Tibial nerve (tissue), 4 donors: ENCODE data around the gene AKT2.

Source experiments
- EP300 ChIP-seq, 2 donors: sonication (generic); formaldehyde crosslinking; IDR thresholded peaks; one replicate each; pipeline ENCODE4 v1.6.1; 2017; ENCODE audit warnings: antibody characterized with exemption in 2 of 2, mild to moderate bottlenecking in 1 of 2
- POLR2A ChIP-seq, 2 donors: fragments of 450-650 bp; IDR thresholded peaks; one replicate each; pipeline ENCODE4 v1.6.1; 2017; ENCODE audit warnings: antibody characterized with exemption in 2 of 2, mild to moderate bottlenecking in 2 of 2, moderate library complexity in 2 of 2
- TF ChIP-seq, protein P1 (sequence below), 5 experiments: fragments of 200-600 bp in 3 of 5; fragments of 450-650 bp in 2 of 5; sonication (generic) in 3 of 5; IDR thresholded peaks; one replicate each; pipeline ENCODE4 v1.5.1; 2016 to 2019; ENCODE audit warnings: antibody characterized with exemption in 5 of 5, mild to moderate bottlenecking in 3 of 5, moderate library complexity in 2 of 5

DNA sequence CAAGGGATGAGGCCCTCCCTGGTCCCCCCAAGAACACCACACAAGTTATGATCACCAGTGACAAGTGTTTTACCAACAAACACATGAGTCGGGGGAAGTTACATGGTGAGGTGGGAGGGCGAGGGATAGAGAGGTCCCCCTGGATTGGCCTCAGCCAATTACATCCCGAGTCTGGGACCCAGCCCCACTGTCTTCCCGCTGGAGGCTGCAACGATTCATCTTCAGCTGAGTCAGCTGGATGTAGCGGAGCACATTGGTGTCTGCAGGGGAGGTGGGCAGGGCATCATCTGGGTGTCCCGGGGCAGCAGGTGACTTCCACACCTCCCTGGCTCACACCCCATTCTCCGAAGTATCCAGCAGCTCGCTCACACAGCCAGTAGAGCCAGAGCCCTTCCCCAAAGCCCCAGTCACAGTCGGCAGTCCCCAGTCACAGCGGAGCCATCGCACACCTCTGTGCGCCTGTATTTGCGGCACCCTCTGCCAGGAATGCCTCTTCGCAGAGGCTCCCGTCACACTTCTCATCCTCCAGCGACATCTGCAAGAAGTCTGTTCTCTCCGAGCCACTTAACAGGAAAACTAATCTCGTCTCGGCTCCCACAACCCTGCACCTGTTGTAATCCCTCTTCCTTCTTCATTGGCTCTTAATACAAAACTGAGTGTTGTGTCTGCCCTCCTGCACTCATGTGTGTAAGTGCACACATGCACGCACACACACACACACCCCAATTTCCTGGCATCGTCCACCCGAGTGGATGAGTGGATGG is 69.0 kb downstream of the AKT2 start:
- TF ChIP-seq, protein P1, sequence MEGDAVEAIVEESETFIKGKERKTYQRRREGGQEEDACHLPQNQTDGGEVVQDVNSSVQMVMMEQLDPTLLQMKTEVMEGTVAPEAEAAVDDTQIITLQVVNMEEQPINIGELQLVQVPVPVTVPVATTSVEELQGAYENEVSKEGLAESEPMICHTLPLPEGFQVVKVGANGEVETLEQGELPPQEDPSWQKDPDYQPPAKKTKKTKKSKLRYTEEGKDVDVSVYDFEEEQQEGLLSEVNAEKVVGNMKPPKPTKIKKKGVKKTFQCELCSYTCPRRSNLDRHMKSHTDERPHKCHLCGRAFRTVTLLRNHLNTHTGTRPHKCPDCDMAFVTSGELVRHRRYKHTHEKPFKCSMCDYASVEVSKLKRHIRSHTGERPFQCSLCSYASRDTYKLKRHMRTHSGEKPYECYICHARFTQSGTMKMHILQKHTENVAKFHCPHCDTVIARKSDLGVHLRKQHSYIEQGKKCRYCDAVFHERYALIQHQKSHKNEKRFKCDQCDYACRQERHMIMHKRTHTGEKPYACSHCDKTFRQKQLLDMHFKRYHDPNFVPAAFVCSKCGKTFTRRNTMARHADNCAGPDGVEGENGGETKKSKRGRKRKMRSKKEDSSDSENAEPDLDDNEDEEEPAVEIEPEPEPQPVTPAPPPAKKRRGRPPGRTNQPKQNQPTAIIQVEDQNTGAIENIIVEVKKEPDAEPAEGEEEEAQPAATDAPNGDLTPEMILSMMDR (IDR thresholded peaks at IDR 0.05) = no peak
- no peak for TF ChIP-seq POLR2A (IDR thresholded peaks at IDR 0.05)
- no peak for TF ChIP-seq EP300 (IDR thresholded peaks at IDR 0.05)
